Measurements from ENCODE around the gene TLL1.
A peak's percentile ranks its signal among the peaks of the same experiment; 100 is the strongest.

Gene TLL1

DNA sequence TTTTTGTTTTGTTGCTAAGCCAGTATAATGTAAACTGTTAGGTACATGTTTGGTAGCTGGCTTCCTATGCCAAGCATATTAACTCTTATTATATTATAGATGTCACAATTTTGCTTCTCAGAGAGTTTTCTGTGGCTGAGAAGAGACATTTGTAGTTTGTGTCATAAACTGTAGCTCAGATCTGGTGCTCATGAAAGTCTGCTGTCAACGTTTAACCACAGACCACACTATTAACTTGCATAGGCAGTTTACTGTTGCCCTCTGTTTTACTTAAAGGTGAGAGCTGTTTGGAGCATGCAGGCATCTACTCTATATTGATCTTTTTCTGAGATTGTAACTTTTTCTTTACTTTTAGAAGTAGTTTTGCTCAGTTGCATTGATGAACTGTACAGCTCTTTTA, 166.8 kb downstream of the TLL1 start:
- DNase-seq (ENCODE audit: low read depth, low spot score), result no peak

GRCh38 chr4:166042510-166043055, 169.5 kb downstream of the TLL1 start:
- no peak for DNase-seq (ENCODE audit: low read depth, low spot score)
- no peak overlapping the region for H3K27ac ChIP-seq

More for the DNA sequence above, 166.8 kb downstream of the TLL1 start:
- no peak overlapping the region for H3K27ac ChIP-seq

DNA sequence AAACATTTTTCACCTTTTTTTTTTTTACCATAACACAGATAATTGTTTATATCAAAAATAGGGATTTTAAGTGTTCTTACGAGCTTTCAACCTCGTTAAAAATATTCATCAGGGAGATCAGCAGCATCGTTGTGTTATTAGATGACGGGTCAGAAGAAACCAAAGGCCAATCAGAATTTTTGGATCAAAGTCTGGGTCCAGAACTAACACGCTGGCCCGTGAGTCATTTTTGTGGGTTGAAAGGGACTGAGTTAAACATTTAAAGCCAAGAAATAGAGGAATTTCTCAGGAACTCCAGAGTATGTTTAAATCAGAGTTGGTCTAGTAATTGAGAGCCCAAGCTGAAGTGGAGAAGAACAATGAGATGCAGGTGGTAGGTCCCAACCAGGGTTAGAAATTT, 170.8 kb downstream of the TLL1 start:
- no peak overlapping the region for H3K27ac ChIP-seq
- DNase-seq (ENCODE audit: low read depth, low spot score), result no peak

GRCh38 chr4:166044871-166045270, 171.8 kb downstream of the TLL1 start:
- peak; percentile 18 for DNase-seq (ENCODE audit: low read depth, low spot score)
- H3K27ac ChIP-seq, result no peak overlapping the region

- no peak for DNase-seq (ENCODE audit: low read depth, low spot score)
- H3K27ac ChIP-seq, result no peak overlapping the region
Measured at GRCh38 chr4:166045457-166045856, 172.4 kb downstream of the TLL1 start.

- DNase-seq (ENCODE audit: low read depth, low spot score), result no peak
- H3K27ac ChIP-seq, result no peak overlapping the region
Measured at GRCh38 chr4:166049036-166049435, 176.0 kb downstream of the TLL1 start.

GRCh38 chr4:166064721-166065120, 191.7 kb downstream of the TLL1 start:
- peak overlapping the region; percentile 59 for H3K27ac ChIP-seq
- DNase-seq (ENCODE audit: low read depth, low spot score), result peak; percentile 46

DNA sequence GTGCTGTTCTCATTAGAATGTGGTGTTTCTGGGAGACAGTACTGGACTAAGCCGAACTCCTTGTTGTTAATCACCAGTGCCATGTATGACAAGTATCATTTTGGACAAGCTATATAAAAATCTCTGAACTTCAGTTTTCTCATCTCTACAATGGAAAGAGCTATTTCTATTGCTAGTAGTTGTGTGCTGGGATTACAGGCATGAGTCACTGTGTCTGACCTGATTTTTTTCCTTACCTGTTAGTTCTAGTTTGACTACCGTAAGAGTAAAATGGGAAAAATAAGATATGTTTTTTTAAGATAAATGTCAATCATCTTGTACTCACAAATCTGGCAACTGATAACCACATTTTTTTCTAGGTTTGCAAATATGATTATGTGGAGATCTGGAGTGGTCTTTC, 192.3 kb downstream of the TLL1 start:
- H3K27ac ChIP-seq, result peak overlapping the region; percentile 59
- no peak for DNase-seq (ENCODE audit: low read depth, low spot score)

- DNase-seq (ENCODE audit: low read depth, low spot score), result no peak
- H3K27ac ChIP-seq, result no peak overlapping the region
Measured at GRCh38 chr4:166066936-166067335, 193.9 kb downstream of the TLL1 start.

DNA sequence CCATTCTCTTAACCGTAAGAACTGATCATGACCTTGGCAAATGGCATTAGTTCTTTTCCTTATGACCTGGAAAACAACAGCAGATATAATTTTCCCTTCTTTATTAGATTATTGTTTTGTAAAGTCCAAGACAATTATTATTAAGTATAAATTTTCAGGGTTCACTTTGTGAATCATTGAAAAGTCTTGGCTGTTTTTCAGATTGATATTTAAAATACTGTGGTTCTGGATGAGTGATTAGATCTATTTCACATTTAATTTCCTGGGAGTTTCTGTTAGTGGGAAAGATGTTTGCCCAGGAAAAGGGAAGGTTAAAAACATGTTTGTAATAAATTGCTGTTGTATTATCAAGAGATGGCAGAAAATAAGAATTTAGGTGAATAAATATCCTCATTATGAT, 194.9 kb downstream of the TLL1 start:
- no peak for DNase-seq (ENCODE audit: low read depth, low spot score)
- H3K27ac ChIP-seq, result no peak overlapping the region

DNA sequence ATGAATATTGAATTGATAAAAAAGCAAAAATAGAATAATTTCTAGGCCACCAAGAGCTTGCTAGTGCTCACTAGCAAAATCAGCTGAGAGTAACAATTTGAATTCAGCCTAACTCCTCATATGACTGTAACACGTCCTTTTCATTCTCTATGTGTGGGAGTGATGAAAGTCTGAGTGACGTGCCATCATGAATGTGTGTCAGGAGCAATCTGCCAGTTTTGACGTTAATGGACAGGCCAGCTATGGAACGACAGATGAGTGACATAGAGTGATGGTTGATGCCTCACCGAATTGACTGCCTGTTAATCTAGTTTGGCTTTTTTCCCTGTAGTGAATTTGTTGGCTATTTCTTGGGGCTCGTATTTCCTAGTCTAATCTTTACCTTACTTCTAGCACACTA, 200.7 kb downstream of the TLL1 start:
- no peak overlapping the region for H3K27ac ChIP-seq
- no peak for DNase-seq (ENCODE audit: low read depth, low spot score)

- DNase-seq (ENCODE audit: low read depth, low spot score), result no peak
- H3K27ac ChIP-seq, result no peak overlapping the region
Measured at GRCh38 chr4:166075599-166075998, 202.6 kb downstream of the TLL1 start.

GRCh38 chr4:166077782-166078181, 204.7 kb downstream of the TLL1 start:
- no peak for DNase-seq (ENCODE audit: low read depth, low spot score)
- no peak overlapping the region for H3K27ac ChIP-seq

GRCh38 chr4:166078383-166078782, 205.3 kb downstream of the TLL1 start:
- H3K27ac ChIP-seq, result no peak overlapping the region
- DNase-seq (ENCODE audit: low read depth, low spot score), result no peak

- H3K27ac ChIP-seq, result no peak overlapping the region
- no peak for DNase-seq (ENCODE audit: low read depth, low spot score)
Measured at GRCh38 chr4:166078955-166079354, 205.9 kb downstream of the TLL1 start.

DNA sequence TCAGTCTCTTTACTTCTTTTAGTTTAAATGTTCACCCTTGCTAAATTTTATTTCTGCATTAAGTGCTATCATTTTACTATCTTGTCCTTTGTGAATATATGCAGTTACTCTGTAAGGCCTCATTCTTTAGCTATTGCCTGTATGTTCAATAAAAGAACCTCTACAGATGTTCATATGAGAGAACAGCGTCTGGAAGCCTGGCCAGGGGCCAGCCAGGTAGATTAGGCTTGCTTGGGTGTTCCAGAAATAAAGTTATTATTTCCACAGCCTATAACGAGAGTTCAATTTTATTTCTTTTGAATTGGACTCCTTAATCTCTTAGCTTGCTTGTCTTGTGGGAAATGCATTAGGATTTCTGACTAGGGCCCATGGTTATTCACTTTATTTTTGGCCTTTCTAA, 214.5 kb downstream of the TLL1 start:
- H3K27ac ChIP-seq, result no peak overlapping the region
- no peak for DNase-seq (ENCODE audit: low read depth, low spot score)

- no peak for DNase-seq (ENCODE audit: low read depth, low spot score)
- no peak overlapping the region for H3K27ac ChIP-seq
Measured at GRCh38 chr4:166088576-166088975, 215.5 kb downstream of the TLL1 start.

DNA sequence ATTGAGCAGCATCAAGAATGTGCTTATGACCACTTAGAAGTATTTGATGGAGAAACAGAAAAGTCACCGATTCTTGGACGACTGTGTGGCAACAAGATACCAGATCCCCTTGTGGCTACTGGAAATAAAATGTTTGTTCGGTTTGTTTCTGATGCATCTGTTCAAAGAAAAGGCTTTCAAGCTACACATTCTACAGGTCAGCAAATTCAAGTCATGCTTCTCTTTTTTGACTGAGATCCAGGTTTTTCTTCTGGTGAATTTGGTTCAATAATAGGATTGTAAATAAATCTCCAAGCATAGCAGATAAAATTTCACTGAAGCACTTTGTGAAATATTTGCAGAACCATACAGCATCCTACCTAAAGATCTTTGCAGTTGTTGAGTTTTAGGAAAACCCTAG, 218.1 kb downstream of the TLL1 start:
- no peak overlapping the region for H3K27ac ChIP-seq
- no peak for DNase-seq (ENCODE audit: low read depth, low spot score)

DNA sequence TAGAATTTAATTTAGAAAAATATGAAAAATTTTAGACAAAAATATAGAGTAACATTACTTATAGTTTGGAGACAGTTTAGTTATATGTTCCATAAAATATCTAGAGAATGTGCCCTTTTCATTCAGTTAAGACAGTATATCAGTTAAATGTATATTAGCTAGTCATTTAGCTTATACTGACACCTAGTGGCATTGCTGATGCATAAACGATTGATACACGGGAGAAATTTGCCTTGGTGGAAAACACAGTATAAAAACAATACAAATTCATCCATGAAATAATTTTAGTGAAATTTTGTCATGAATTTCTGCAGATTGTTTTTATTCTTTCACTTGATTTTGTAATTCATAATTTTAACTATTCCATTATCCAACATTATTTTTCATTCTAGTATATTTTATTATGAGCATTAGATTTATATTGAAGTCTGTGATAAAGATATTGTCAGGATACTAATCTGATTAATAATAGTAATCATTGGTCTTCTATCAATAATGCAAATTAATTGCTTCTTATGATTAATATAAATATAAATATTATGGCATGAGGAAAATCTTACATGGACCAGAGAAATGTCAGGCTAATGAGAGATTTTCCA, 219.0 kb downstream of the TLL1 start:
- DNase-seq (ENCODE audit: low read depth, low spot score), result no peak
- H3K27ac ChIP-seq, result no peak overlapping the region

DNA sequence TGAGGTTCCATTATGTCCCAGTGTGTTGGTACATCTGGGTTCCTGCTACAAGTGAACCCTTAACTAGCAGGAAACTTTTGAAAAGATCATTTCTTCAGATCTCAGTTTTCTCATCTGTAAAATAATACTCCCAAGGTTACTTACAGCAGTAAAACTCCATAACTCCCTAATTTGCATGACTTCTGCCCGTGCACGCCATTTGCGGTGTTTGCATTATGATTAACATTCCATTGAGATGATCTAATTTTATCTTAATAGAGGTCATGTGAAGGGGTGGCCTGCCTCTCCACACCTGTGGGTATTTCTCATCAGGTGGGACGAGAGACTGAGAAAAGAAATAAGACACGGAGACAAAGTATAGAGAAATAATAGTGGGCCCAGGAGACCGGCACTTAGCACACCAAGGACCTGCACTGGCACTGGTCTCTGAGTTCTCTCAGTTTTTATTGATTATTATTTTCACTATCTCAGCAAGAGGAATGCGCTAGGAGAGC, 219.8 kb downstream of the TLL1 start:
- no peak overlapping the region for H3K27ac ChIP-seq
- peak; percentile 5 for DNase-seq (ENCODE audit: low read depth, low spot score)

- no peak overlapping the region for H3K27ac ChIP-seq
- no peak for DNase-seq (ENCODE audit: low read depth, low spot score)
Measured at GRCh38 chr4:166104623-166105022, 231.6 kb downstream of the TLL1 start.

DNA sequence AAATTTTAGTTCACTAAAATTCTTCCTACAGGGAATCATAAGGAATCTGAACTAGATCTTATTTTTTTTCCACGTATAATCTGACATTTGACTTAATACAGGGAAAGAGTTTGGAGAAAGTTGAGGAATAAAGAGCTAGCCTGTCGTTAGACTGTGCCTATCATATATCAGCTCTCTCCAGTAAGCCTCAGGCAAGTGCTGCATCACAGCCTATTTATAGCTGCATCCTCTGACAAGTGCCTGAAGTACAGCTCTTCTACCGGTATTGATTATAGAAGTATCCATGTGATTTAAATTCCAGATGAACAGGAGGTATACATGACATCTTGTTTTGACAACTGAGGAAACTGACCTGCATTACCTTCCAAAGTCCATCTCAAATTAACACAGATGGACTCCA, 248.9 kb downstream of the TLL1 start:
- H3K27ac ChIP-seq, result no peak overlapping the region
- DNase-seq (ENCODE audit: low read depth, low spot score), result no peak
